ENCODE results near the gene NKTR. TPM values are rescaled to one million over a fixed set of nuclear protein-coding genes. Genes with fewer than 3 reads are reported as not detected.

NKTR gene
- total and polyA plus RNA-seq, 9 of the 15 experiments (the other 6 are each of a cell fraction or from before 2014, with no cell fraction given): 19.7 to 123 (median 92.6) TPM

DNA sequence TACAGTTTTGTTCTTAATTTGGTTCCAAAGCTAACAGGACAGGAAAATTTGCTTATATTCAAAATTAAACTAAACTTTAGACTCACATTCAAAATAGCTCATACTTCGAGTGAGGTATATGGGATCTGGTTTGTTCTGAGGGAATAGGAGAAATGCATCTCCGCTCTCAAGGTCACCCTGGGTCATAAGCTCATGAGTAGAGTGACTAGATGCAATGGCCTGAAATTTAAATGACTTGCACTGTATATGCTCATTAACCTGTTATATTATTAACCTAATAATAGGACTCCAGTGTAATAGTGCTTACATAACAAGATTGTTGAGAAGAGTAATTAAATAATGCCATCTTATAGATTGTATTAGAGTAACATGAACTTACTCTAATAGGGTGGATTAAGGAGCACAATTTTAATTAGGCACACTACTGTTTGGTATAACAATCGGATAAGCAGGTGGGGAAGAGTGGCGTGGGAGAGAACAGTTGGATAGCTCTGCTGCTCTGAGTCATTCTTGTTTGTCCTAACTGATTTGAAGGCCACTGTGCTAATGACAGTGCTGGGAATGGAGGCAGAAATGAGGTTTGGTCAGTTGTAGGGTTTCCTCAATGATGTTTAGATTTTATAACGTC lies 5.2 kb downstream of the NKTR start (continued):
- TF ChIP-seq TSHZ1 (CRISPR knock-in tag; IDR thresholded peaks at IDR 0.05) (no peak), ZNF436 (CRISPR knock-in tag; IDR thresholded peaks at IDR 0.05) (no peak), TEAD2 (tag; IDR thresholded peaks at IDR 0.05) (no peak), KDM4B (IDR thresholded peaks at IDR 0.05; ENCODE audit: borderline replicate concordance in 2 of 2, low read depth in 1 of 2) (no peak), HSF4 (CRISPR knock-in tag; IDR thresholded peaks at IDR 0.05; ENCODE audit: borderline replicate concordance) (no peak), NUFIP1 (IDR thresholded peaks at IDR 0.05; ENCODE audit: partially characterized antibody) (no peak), ZNF217 (CRISPR knock-in tag; IDR thresholded peaks at IDR 0.05) (no peak), MYC (IDR thresholded peaks at IDR 0.05; ENCODE audit: low read depth, low read length) (peak; percentile 27; the same call in 1 of the 2 replicates), MYC (CRISPR knock-in tag; IDR thresholded peaks at IDR 0.05; ENCODE audit: borderline replicate concordance, low read depth) (no peak), HNRNPL (IDR thresholded peaks at IDR 0.05; ENCODE audit: low read depth, low read length) (no peak), ZBTB8A (IDR thresholded peaks at IDR 0.05; ENCODE audit: partially characterized antibody) (no peak), PHTF2 (CRISPR knock-in tag; IDR thresholded peaks at IDR 0.05) (no peak), SPI1 (IDR thresholded peaks at IDR 0.05; ENCODE audit: borderline replicate concordance, low read depth, low read length) (no peak), FOXK1 (CRISPR knock-in tag; IDR thresholded peaks at IDR 0.05; ENCODE audit: borderline replicate concordance) (no peak), TAF15 (IDR thresholded peaks at IDR 0.05; ENCODE audit: low read depth, low read length) (no peak), NFXL1 (CRISPR knock-in tag; IDR thresholded peaks at IDR 0.05) (no peak), NR2C1 (IDR thresholded peaks at IDR 0.05) (no peak), NR2C1 (tag; IDR thresholded peaks at IDR 0.05) (no peak), SREBF2 (CRISPR knock-in tag; IDR thresholded peaks at IDR 0.05) (no peak), KDM2B (CRISPR knock-in tag; IDR thresholded peaks at IDR 0.05) (no peak)
- TF ChIP-seq, protein P1, sequence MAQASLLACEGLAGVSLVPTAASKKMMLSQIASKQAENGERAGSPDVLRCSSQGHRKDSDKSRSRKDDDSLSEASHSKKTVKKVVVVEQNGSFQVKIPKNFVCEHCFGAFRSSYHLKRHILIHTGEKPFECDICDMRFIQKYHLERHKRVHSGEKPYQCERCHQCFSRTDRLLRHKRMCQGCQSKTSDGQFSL (CRISPR knock-in tag; IDR thresholded peaks at IDR 0.05): no peak
- TF ChIP-seq, protein P1 (tag; IDR thresholded peaks at IDR 0.05): no peak
- TF ChIP-seq, protein P2, sequence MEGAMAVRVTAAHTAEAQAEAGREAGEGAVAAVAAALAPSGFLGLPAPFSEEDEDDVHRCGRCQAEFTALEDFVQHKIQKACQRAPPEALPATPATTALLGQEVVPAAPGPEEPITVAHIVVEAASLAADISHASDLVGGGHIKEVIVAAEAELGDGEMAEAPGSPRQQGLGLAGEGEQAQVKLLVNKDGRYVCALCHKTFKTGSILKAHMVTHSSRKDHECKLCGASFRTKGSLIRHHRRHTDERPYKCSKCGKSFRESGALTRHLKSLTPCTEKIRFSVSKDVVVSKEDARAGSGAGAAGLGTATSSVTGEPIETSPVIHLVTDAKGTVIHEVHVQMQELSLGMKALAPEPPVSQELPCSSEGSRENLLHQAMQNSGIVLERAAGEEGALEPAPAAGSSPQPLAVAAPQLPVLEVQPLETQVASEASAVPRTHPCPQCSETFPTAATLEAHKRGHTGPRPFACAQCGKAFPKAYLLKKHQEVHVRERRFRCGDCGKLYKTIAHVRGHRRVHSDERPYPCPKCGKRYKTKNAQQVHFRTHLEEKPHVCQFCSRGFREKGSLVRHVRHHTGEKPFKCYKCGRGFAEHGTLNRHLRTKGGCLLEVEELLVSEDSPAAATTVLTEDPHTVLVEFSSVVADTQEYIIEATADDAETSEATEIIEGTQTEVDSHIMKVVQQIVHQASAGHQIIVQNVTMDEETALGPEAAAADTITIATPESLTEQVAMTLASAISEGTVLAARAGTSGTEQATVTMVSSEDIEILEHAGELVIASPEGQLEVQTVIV (CRISPR knock-in tag; IDR thresholded peaks at IDR 0.05; ENCODE audit: borderline replicate concordance): no peak

Measured in K562 (cell line).